CD4-positive, alpha-beta T cell (primary cell): ENCODE measurements around the gene SAG. TPM values are rescaled to one million over a fixed set of nuclear protein-coding genes. Genes with fewer than 3 reads are reported as not detected.

ENCODE experiments used
- ATAC-seq: fragments of 200-7000 bp; cut with Tn5 transposase; one replicate; pipeline ENCODE4 v1.10.0; 2022; ENCODE audit warnings: mild to moderate bottlenecking; ENCODE audit not compliant: poor library complexity
- CTCF ChIA-PET: fragments of 350-600 bp; sonication (Branson Sonifier 250); formaldehyde crosslinking; loops from one replicate; lab custom pipeline; 2021; ENCODE audit warnings: antibody characterized with exemption, inconsistent platforms; lab: Charles Lee
- POLR2A ChIA-PET: fragments of 350-600 bp; sonication (Branson Sonifier 250); formaldehyde crosslinking; loops from one replicate; lab custom pipeline; 2021; ENCODE audit warnings: antibody characterized with exemption, inconsistent platforms; lab: Charles Lee
- DNase-seq, 14 experiments: peaks; one replicate each; pipeline ENCODE4 v3.0.0-alpha.2; 2013 to 2020; ENCODE audit warnings: mixed read lengths in 2 of 14
- H3K27ac ChIP-seq, 2 donors: one replicate each; pipeline versions ENCODE4 v1.5.1 to v1.7.0; 2013; ENCODE audit warnings: low read length in 2 of 2, low read depth in 1 of 2, mild to moderate bottlenecking in 1 of 2
- H3K27me3 ChIP-seq, 2 experiments: 1 replicate in 1 of 2; 2 replicates in 1 of 2; pipeline versions ENCODE4 v1.6.1 to v1.7.0; 2013; ENCODE audit warnings: low read length in 2 of 2, control low read depth in 1 of 2, mild to moderate bottlenecking in 1 of 2, moderate library complexity in 1 of 2; ENCODE audit not compliant: insufficient read depth in 2 of 2, control insufficient read depth in 1 of 2
- H3K36me3 ChIP-seq: one replicate; pipeline ENCODE4 v1.6.1; 2013; ENCODE audit warnings: low read length, control low read depth; ENCODE audit not compliant: insufficient read depth
- H3K4me1 ChIP-seq: one replicate; pipeline ENCODE4 v1.6.1; 2013; ENCODE audit warnings: low read length, control low read depth; ENCODE audit not compliant: insufficient read depth
- H3K4me3 ChIP-seq: one replicate; pipeline ENCODE4 v1.5.1; 2013; ENCODE audit warnings: mild to moderate bottlenecking, low read length, moderate library complexity
- H3K9me3 ChIP-seq, 2 experiments: 1 replicate in 1 of 2; 2 replicates in 1 of 2; pipeline versions ENCODE4 v1.6.1 to v1.7.0; 2013; ENCODE audit warnings: low read length in 2 of 2, mild to moderate bottlenecking in 2 of 2, control low read depth in 1 of 2, moderate library complexity in 1 of 2; ENCODE audit not compliant: control insufficient read depth in 1 of 2, insufficient read depth in 1 of 2
- H3K27ac Mint-ChIP-seq: one replicate; pipeline ENCODE4 v1.8.0; 2020; ENCODE audit warnings: mixed read lengths
- H3K27me3 Mint-ChIP-seq: one replicate; pipeline ENCODE4 v1.8.0; 2021; ENCODE audit warnings: mixed read lengths
- H3K36me3 Mint-ChIP-seq: one replicate; pipeline ENCODE4 v1.8.0; 2021; ENCODE audit warnings: low read depth, mixed read lengths
- H3K4me1 Mint-ChIP-seq: one replicate; pipeline ENCODE4 v1.8.0; 2021; ENCODE audit warnings: low read depth, mixed read lengths
- H3K4me3 Mint-ChIP-seq: one replicate; pipeline ENCODE4 v1.8.0; 2020; ENCODE audit warnings: mild to moderate bottlenecking, mixed read lengths
- H3K9me3 Mint-ChIP-seq: one replicate; pipeline ENCODE4 v1.8.0; 2020; ENCODE audit warnings: mixed read lengths
- intact Hi-C, 2 experiments: fragments of 100-400 bp; cut with DNase I in 1 of 2; cut with micrococcal nuclease in 1 of 2; formaldehyde crosslinking; loops; one replicate each; pipeline versions ENCODE4 v1.15.1 to v1.9.0; 2023 to 2025; cut with DNase I, micrococcal nuclease
- total RNA-seq, 174 experiments: library from RNA in 2 of 174; stranded (reverse) in 2 of 174; gene quantifications; one replicate each; pipeline ENCODE4 v1.2.3 and lab custom pipeline; 2021 to 2026
- TF ChIP-seq, protein P1 (sequence below): fragments of 200-600 bp; IDR thresholded peaks from one replicate; pipeline ENCODE4 v1.8.0; 2022; ENCODE audit warnings: antibody characterized with exemption, mild to moderate bottlenecking

SAG gene
- total RNA-seq, 2 experiments from 2014 or later: 0.03 to 0.22 TPM

DNA sequence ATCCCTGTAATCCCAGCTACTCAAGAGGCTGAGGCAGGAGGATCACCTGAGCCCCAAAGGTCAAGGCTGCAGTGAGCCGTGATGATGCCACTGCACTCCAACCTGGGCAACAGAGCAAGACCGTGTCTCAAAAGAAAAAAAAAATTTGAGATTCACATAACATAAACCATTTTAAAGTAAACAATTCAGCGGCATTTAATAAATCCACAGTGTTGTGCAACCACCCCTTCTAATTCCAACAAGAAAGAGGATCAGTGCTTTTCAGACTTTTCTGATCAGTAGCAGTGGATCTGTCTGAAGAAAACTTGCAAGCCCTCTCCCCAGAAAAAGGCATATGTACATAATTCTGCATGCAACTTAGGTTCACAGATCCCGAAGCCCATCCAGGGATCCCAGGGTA, 7.2 kb upstream of the SAG start:
- Mint-ChIP-seq H3K9me3 (no peaks in the 10 kb centered on the region), H3K36me3 (peaks cover 10% of the 10 kb centered on the region), H3K4me3 (no peak overlapping the region), H3K27ac (no peak overlapping the region), H3K4me1 (peaks cover 6% of the 10 kb centered on the region), H3K27me3 (no peaks in the 10 kb centered on the region)
- DNase-seq (no peak), ATAC-seq (no peak)
- no peak overlapping the region for H3K27ac ChIP-seq
- ChIA-PET POLR2A (no interaction called here), CTCF (no interaction called here)
- no peaks in the 10 kb centered on the region for H3K4me1 ChIP-seq
- no peaks in the 10 kb centered on the region for H3K9me3 ChIP-seq
- intact Hi-C loops: no loop called here
- peaks cover 9% of the 10 kb centered on the region for H3K36me3 ChIP-seq
- TF ChIP-seq, protein P1, sequence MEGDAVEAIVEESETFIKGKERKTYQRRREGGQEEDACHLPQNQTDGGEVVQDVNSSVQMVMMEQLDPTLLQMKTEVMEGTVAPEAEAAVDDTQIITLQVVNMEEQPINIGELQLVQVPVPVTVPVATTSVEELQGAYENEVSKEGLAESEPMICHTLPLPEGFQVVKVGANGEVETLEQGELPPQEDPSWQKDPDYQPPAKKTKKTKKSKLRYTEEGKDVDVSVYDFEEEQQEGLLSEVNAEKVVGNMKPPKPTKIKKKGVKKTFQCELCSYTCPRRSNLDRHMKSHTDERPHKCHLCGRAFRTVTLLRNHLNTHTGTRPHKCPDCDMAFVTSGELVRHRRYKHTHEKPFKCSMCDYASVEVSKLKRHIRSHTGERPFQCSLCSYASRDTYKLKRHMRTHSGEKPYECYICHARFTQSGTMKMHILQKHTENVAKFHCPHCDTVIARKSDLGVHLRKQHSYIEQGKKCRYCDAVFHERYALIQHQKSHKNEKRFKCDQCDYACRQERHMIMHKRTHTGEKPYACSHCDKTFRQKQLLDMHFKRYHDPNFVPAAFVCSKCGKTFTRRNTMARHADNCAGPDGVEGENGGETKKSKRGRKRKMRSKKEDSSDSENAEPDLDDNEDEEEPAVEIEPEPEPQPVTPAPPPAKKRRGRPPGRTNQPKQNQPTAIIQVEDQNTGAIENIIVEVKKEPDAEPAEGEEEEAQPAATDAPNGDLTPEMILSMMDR: no peak
- no peaks in the 10 kb centered on the region for H3K27me3 ChIP-seq
- no peak overlapping the region for H3K4me3 ChIP-seq

DNA sequence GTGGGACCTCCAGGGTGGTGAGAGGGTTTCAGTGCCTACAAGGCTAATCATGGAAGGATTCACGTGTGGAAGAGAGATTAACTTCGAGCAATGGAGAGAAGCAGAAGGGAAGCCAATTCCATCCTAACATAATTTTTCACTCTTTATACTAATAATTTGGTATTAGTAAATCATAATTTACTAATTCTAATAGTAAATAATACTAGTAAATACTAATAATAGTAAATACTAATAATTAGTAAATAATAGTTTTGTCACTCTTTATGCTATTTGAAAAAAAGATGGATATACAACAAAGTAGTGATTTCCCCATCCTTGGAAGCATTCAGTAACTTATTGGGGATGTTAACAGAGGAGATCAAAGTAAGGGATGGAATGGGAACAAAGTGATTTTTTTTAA, 6.4 kb upstream of the SAG start:
- Histone ChIP-seq H3K27ac (no peak overlapping the region), H3K9me3 (no peaks in the 10 kb centered on the region), H3K36me3 (peaks cover under 1% of the 10 kb centered on the region), H3K4me3 (no peak overlapping the region), H3K27me3 (no peaks in the 10 kb centered on the region), H3K4me1 (no peaks in the 10 kb centered on the region)
- Mint-ChIP-seq H3K4me1 (peaks cover 6% of the 10 kb centered on the region), H3K4me3 (no peak overlapping the region), H3K36me3 (peaks cover 2% of the 10 kb centered on the region), H3K9me3 (no peaks in the 10 kb centered on the region), H3K27me3 (no peaks in the 10 kb centered on the region), H3K27ac (no peak overlapping the region)
- ChIA-PET POLR2A (no interaction called here), CTCF (no interaction called here)
- DNase-seq: no peak
- ATAC-seq: no peak
- TF ChIP-seq, protein P1: no peak
- intact Hi-C loops: no loop called here

DNA sequence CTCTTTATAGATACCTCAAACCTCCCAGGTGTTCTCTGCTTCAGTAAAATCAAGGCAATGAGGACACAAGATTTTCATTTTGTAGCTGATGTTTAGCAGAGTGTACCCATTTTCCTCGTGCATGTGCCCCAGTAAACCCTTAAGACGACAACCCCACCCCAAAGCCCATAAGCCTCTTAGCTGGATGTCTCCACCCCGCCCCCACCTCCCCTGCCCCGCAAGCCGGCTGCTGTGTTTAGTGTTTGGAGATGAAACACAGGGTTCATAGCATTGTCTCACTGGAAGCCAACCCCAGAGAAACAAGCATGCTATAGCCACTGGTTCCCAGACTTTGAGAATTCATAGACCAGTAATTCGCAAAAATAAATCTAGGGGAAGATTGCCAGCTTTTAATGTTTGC, 5.8 kb upstream of the SAG start:
- H3K27ac Mint-ChIP-seq: no peak overlapping the region
- Histone ChIP-seq H3K27ac (no peak overlapping the region), H3K36me3 (no peaks in the 10 kb centered on the region), H3K4me3 (no peak overlapping the region), H3K27me3 (no peaks in the 10 kb centered on the region), H3K9me3 (no peaks in the 10 kb centered on the region), H3K4me1 (no peaks in the 10 kb centered on the region)
- TF ChIP-seq, protein P1: no peak
- H3K27me3 Mint-ChIP-seq: no peaks in the 10 kb centered on the region
- intact Hi-C loops: no loop called here
- no peak overlapping the region for H3K4me3 Mint-ChIP-seq
- H3K9me3 Mint-ChIP-seq: no peaks in the 10 kb centered on the region
- no peak for DNase-seq
- H3K36me3 Mint-ChIP-seq: no peaks in the 10 kb centered on the region
- POLR2A ChIA-PET: no interaction called here
- peaks cover 6% of the 10 kb centered on the region for H3K4me1 Mint-ChIP-seq
- CTCF ChIA-PET: no interaction called here
- no peak for ATAC-seq
